Measurements from ENCODE around the gene EVI5. TPM values are rescaled to one million over a fixed set of nuclear protein-coding genes. Genes with fewer than 3 reads are reported as not detected.

EVI5 gene
- total RNA-seq, 1 experiment from 2014 or later, result 38.2 TPM

GRCh38 chr1:92554216-92554615 lies 230.7 kb downstream of the EVI5 start:
- no peak overlapping the region for H3K4me3 ChIP-seq (ENCODE audit: low read length)
- no TSS peak for BruUV-seq (replicated peaks)
- no peak for ATAC-seq
- no peaks in the 10 kb centered on the region for H3K4me1 ChIP-seq (ENCODE audit: insufficient read depth, low read length)
- H3K27ac ChIP-seq (ENCODE audit: low read length), result no peak overlapping the region
- no peak for DNase-seq
- no peak for TF ChIP-seq CTCF (conservative IDR thresholded peaks at IDR 0.05; ENCODE audit: low read depth, low read length)
- H3K4me2 ChIP-seq (ENCODE audit: low read length), result no peak overlapping the region
- H3K9me3 ChIP-seq (ENCODE audit: low read length), result no peaks in the 10 kb centered on the region
- H3F3A ChIP-seq (ENCODE audit: low read length, unreplicated experiment), result no peaks in the 10 kb centered on the region
- no peaks in the 10 kb centered on the region for H3K36me3 ChIP-seq (ENCODE audit: low read depth, low read length)
- CTCF ChIA-PET, result no interaction called here
- no peak overlapping the region for H3K9ac ChIP-seq (ENCODE audit: low read length)
- H3K9me2 ChIP-seq (replicated peaks; ENCODE audit: low read length), result no peaks in the 10 kb centered on the region
- no peaks in the 10 kb centered on the region for H3K27me3 ChIP-seq (ENCODE audit: low read length)
- no peaks in the 10 kb centered on the region for H4K20me1 ChIP-seq (ENCODE audit: low read length)
- intact Hi-C loops (cut with micrococcal nuclease), result no loop called here
- POLR2A ChIA-PET (ENCODE audit: unreplicated experiment), result no interaction called here
- no peaks in the 10 kb centered on the region for H3K79me2 ChIP-seq (ENCODE audit: low read length)
- no peak overlapping the region for H2AFZ ChIP-seq (ENCODE audit: low read length)

GRCh38 chr1:92551916-92552315 lies 233.0 kb downstream of the EVI5 start:
- no peaks in the 10 kb centered on the region for H3K79me2 ChIP-seq (ENCODE audit: low read length)
- BruUV-seq (replicated peaks), result no TSS peak
- ATAC-seq, result no peak
- POLR2A ChIA-PET (ENCODE audit: unreplicated experiment), result no interaction called here
- no peak overlapping the region for H2AFZ ChIP-seq (ENCODE audit: low read length)
- CTCF ChIA-PET, result no interaction called here
- TF ChIP-seq EZH2 (IDR thresholded peaks at IDR 0.05; ENCODE audit: low read length, unreplicated experiment) (no peak), EZH2phosphoT487 (IDR thresholded peaks at IDR 0.05; ENCODE audit: borderline replicate concordance, low read length) (no peak), CTCF (conservative IDR thresholded peaks at IDR 0.05; ENCODE audit: low read depth, low read length) (no peak)
- DNase-seq, result no peak
- no peak overlapping the region for H3K9ac ChIP-seq (ENCODE audit: low read length)
- no peak overlapping the region for H3K4me2 ChIP-seq (ENCODE audit: low read length)
- H3F3A ChIP-seq (ENCODE audit: low read length, unreplicated experiment), result no peaks in the 10 kb centered on the region
- no peaks in the 10 kb centered on the region for H3K9me3 ChIP-seq (ENCODE audit: low read length)
- H4K20me1 ChIP-seq (ENCODE audit: low read length), result no peaks in the 10 kb centered on the region
- no peaks in the 10 kb centered on the region for H3K27me3 ChIP-seq (ENCODE audit: low read length)
- no peaks in the 10 kb centered on the region for H3K4me1 ChIP-seq (ENCODE audit: insufficient read depth, low read length)
- H3K4me3 ChIP-seq (ENCODE audit: low read length), result no peak overlapping the region
- H3K27ac ChIP-seq (ENCODE audit: low read length), result no peak overlapping the region
- intact Hi-C loops (cut with micrococcal nuclease), result no loop called here
- H3K36me3 ChIP-seq (ENCODE audit: low read depth, low read length), result no peaks in the 10 kb centered on the region
- no peaks in the 10 kb centered on the region for H3K9me2 ChIP-seq (replicated peaks; ENCODE audit: low read length)

GRCh38 chr1:92544756-92545165 lies 240.1 kb downstream of the EVI5 start:
- intact Hi-C loops (cut with micrococcal nuclease), result no loop called here
- ATAC-seq, result no peak
- H3K4me3 ChIP-seq (ENCODE audit: low read length), result no peak overlapping the region
- H3K9me2 ChIP-seq (replicated peaks; ENCODE audit: low read length), result no peaks in the 10 kb centered on the region
- H2AFZ ChIP-seq (ENCODE audit: low read length), result no peak overlapping the region
- CTCF ChIA-PET, result no interaction called here
- POLR2A ChIA-PET (ENCODE audit: unreplicated experiment), result no interaction called here
- no peak for TF ChIP-seq CTCF (conservative IDR thresholded peaks at IDR 0.05; ENCODE audit: low read depth, low read length)
- TF ChIP-seq EZH2phosphoT487 (IDR thresholded peaks at IDR 0.05; ENCODE audit: borderline replicate concordance, low read length), result no peak
- TF ChIP-seq EZH2 (IDR thresholded peaks at IDR 0.05; ENCODE audit: low read length, unreplicated experiment), result no peak
- no peaks in the 10 kb centered on the region for H4K20me1 ChIP-seq (ENCODE audit: low read length)
- no peaks in the 10 kb centered on the region for H3K79me2 ChIP-seq (ENCODE audit: low read length)
- no peaks in the 10 kb centered on the region for H3K27me3 ChIP-seq (ENCODE audit: low read length)
- DNase-seq, result no peak
- no peaks in the 10 kb centered on the region for H3F3A ChIP-seq (ENCODE audit: low read length, unreplicated experiment)
- H3K36me3 ChIP-seq (ENCODE audit: low read depth, low read length), result no peaks in the 10 kb centered on the region
- H3K9me3 ChIP-seq (ENCODE audit: low read length), result no peaks in the 10 kb centered on the region
- BruUV-seq (replicated peaks), result no TSS peak
- no peaks in the 10 kb centered on the region for H3K4me1 ChIP-seq (ENCODE audit: insufficient read depth, low read length)
- no peak overlapping the region for H3K9ac ChIP-seq (ENCODE audit: low read length)
- no peak overlapping the region for H3K4me2 ChIP-seq (ENCODE audit: low read length)
- no peak overlapping the region for H3K27ac ChIP-seq (ENCODE audit: low read length)

Measured in PC-3 (cell line).